Fibroblast of pulmonary artery (primary cell): ENCODE results near the gene SURF2.
"Not testable (repeated sequence)": the region's sequence is repeated elsewhere in the genome, so short reads cannot be mapped to it uniquely, and the experiment has no call there.

ENCODE experiments used
- DNase-seq: peaks from one replicate; pipeline ENCODE4 v3.0.0-alpha.2; 2010; ENCODE audit warnings: low read depth
- H3K4me3 ChIP-seq: replicated peaks from 2 replicates; pipeline ENCODE4 v1.5.1; 2011; ENCODE audit warnings: low read depth, mild to moderate bottlenecking, control low read depth, low read length, moderate library complexity
- TF ChIP-seq, protein P1 (sequence below): IDR thresholded peaks from 2 replicates; pipeline ENCODE4 v1.5.1; 2011; ENCODE audit warnings: mild to moderate bottlenecking, control low read depth, low read length, inconsistent platforms; ENCODE audit errors: missing control alignments

The SURF2 gene

DNA sequence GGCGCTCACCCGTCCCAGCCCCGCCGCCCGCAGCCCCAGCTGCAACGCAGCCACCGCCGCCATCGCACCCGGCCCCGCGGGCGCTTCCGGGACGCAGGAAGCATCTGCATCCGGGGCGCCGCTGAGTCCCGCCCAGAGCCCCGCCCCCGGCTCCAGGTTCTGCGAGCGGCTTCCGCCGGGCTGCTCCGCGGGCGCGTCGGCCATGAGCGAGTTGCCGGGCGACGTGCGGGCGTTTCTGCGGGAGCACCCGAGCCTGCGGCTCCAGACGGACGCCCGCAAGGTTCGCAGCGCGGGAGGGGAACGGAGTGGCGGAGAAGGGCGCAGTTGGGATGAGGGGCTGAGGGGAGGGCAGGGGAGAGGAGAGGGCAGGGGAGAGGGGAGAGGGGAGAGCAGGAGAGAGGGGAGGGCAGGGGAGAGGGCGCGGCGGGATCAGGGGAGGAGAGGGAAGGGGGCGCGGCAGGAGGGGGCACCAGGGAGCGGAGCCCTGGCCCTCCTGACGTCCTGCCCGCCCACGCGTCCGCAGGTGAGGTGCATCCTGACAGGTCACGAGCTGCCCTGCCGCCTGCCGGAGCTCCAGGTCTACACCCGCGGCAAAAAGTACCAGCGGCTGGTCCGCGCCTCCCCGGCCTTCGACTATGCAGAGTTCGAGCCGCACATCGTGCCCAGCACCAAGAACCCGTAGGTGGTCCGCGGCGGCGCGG lies at the start of gene SURF2, which contains the start of gene SURF1:
Gene SURF2 (plus strand): TSS at position 160 of the 701 bp plus-strand sequence. CDS start 43 bp downstream, at position 203.
Gene SURF1 (minus strand): TSS at position 97 of the 701 bp plus-strand sequence. CDS start 34 bp downstream, at position 63.
- peak; percentile 72 for DNase-seq
- H3K4me3 ChIP-seq, result peak within 1 kb of the TSS; percentile 83
- TF ChIP-seq, protein P1, sequence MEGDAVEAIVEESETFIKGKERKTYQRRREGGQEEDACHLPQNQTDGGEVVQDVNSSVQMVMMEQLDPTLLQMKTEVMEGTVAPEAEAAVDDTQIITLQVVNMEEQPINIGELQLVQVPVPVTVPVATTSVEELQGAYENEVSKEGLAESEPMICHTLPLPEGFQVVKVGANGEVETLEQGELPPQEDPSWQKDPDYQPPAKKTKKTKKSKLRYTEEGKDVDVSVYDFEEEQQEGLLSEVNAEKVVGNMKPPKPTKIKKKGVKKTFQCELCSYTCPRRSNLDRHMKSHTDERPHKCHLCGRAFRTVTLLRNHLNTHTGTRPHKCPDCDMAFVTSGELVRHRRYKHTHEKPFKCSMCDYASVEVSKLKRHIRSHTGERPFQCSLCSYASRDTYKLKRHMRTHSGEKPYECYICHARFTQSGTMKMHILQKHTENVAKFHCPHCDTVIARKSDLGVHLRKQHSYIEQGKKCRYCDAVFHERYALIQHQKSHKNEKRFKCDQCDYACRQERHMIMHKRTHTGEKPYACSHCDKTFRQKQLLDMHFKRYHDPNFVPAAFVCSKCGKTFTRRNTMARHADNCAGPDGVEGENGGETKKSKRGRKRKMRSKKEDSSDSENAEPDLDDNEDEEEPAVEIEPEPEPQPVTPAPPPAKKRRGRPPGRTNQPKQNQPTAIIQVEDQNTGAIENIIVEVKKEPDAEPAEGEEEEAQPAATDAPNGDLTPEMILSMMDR, result no peak

DNA sequence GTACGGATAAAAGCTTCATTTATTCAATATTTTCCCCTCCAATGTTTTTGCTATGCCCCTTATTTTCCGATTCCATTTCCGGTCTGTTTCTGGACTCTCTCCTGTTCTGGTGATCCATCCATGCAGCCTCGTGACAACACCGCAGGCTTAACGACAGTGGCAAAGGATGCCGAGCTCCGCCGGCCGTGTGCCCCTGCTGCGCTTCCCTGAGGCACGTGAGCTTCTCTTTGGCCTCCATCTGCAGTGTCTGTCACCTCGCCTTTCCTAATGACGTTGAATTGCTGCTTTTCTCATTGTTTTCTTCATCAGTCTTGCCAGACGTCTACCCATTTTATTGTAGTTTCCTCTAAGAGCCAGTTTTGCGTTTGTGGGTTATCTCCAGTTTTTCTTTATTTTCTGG lies 49.0 kb upstream of the SURF2 start:
- no peak for DNase-seq
- TF ChIP-seq, protein P1, result no peak
- no peak overlapping the region for H3K4me3 ChIP-seq

DNA sequence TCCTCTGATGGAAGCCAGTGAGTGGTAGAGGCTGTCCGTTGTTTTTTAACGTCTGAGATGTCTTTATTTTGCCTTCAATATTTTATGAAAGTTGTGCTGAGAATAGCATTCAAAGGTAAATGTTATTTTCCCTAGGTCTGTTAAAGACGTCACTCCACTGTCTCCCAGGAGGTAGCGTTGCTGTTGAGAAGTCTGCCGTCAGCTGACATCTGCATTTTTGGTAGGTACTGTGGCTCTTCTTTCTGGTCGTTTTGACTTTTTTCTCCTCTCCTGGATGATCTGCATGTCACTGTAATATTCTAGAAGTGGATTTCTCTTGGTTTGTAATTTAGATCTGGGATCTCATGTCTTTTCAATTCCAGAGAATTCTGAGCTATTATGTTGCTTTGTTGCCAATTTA lies 46.7 kb upstream of the SURF2 start:
- TF ChIP-seq, protein P1, result no peak
- DNase-seq, result no peak
- H3K4me3 ChIP-seq, result no peak overlapping the region

DNA sequence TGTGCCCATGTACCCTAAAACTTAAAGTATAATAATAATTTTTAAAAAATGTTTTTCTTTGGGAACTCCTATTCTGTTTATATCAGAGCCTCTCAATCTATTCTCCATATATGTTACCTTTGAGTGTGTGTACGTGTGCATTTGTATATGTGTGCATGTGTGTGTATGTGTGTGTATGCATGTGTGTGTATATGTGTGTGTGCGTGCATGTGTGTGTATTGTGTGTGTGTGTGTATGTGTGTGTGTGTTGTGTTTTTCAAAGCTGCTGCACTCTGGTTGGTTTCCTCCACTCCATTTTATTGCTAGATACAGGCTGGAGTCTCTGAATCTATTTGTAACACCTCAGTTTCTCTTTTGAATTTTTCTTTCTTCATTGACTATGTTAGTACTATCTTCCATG lies 40.4 kb upstream of the SURF2 start:
- TF ChIP-seq, protein P1, result no peak
- H3K4me3 ChIP-seq, result no peak overlapping the region
- DNase-seq, result no peak

DNA sequence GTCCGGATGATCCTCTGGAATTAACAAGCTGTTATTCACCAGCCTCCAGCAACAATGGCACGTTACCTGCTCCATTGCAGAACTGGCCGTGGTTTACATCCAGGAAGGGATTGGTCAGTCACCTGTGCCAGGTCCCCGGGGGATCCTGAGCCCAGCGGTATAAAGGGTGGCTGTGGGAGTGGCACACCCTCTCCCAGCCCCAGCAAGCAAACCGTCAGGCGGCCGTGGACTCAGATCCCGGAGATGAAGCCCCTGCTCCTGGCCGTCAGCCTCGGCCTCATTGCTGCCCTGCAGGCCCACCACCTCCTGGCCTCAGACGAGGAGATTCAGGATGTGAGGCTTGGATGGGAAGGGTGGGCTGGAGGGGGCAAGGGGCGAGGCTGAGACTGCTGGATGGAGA lies 38.8 kb upstream of the SURF2 start:
- not testable (repeated sequence) for H3K4me3 ChIP-seq, DNase-seq

DNA sequence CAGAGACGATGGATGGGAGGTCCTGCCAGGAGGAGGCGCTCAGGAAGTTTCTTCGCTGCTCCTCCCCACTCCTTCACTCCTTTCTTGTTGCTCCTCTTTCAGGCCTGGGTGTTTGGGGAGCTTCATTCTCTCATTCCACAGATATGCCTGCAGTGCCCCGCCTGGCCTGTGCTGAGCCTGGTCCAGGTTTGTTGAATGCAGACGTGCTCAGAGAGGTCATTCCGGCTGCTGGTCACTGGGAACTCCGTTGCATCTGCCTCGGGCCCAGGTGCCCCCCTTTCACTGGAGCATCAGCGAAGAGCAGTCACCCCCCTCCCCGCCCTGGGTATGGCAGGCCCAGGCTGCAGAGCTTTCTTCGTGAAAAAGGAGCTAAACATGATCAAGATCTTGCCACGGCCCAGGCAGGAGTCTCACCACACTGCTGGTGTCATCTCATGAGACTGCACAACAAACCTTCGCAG lies 35.9 kb upstream of the SURF2 start:
- TF ChIP-seq, protein P1, result no peak
- DNase-seq, result no peak
- H3K4me3 ChIP-seq, result no peak overlapping the region

DNA sequence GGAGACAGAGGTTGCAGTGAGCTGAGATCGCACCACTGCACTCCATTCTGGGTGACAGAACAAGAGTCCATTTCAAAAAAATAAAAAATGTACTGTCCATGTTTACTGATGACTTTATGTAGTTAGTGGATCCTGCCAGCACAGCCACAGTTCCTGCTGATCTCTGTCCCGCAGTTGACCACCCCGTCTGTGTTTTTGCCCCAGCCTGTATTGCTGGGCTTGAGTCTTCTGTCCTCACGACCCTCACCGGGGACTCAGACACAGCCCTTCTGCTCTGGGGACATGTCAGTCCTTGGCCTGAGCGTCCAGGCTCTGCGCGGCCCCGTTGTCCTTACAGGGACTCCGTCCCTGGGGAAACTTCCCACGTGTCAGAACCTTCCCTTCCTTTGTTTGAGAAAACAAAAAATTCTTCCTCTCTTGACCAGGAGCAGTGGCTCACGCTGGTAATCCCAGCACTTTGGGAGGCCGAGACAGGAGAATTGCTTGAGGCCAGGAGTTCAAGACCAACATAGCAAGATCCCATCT lies 34.9 kb upstream of the SURF2 start:
- DNase-seq, result no peak
- TF ChIP-seq, protein P1, result no peak
- no peak overlapping the region for H3K4me3 ChIP-seq
